Measurements from ENCODE around the gene UBE3C.
"Not testable (repeated sequence)": the region's sequence is repeated elsewhere in the genome, so short reads cannot be mapped to it uniquely, and the experiment has no call there.

UBE3C gene

DNA sequence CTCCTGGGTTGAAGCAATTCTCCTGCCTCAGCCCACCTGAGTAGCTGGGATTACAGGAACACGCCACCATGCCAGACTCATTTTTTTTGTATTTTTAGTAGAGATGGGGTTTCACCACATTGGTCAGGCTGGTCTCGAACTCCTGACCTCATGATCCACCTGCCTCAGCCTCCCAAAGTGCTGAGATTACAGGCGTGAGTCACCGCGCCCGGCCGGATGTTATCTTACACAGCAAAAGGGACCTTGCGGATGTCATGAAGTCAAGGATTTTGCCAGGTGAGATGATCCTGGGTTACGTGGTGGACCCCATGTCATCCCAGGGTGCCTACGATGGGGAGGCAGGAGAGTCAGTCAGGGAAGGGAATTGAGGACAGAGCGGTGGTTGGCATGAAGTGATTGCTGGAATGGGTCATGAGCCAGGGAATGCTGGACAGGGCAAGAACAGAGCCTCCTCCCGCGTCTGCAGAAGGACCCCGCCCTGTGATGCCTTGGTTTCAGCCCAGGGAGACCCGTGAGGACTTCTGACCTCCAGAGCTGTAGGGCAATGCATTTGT, 8.7 kb upstream of the UBE3C start:
- ChIA-PET CTCF (no interaction called here), POLR2A (no interaction called here)
- DNase-seq (ENCODE audit: low read depth, low spot score): no peak
- H3K4me3 ChIP-seq (ENCODE audit: low read depth, low read length): no peak overlapping the region
- TF ChIP-seq, protein P1, sequence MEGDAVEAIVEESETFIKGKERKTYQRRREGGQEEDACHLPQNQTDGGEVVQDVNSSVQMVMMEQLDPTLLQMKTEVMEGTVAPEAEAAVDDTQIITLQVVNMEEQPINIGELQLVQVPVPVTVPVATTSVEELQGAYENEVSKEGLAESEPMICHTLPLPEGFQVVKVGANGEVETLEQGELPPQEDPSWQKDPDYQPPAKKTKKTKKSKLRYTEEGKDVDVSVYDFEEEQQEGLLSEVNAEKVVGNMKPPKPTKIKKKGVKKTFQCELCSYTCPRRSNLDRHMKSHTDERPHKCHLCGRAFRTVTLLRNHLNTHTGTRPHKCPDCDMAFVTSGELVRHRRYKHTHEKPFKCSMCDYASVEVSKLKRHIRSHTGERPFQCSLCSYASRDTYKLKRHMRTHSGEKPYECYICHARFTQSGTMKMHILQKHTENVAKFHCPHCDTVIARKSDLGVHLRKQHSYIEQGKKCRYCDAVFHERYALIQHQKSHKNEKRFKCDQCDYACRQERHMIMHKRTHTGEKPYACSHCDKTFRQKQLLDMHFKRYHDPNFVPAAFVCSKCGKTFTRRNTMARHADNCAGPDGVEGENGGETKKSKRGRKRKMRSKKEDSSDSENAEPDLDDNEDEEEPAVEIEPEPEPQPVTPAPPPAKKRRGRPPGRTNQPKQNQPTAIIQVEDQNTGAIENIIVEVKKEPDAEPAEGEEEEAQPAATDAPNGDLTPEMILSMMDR (IDR thresholded peaks at IDR 0.05; ENCODE audit: insufficient read depth, low read length, missing control alignments): no peak

DNA sequence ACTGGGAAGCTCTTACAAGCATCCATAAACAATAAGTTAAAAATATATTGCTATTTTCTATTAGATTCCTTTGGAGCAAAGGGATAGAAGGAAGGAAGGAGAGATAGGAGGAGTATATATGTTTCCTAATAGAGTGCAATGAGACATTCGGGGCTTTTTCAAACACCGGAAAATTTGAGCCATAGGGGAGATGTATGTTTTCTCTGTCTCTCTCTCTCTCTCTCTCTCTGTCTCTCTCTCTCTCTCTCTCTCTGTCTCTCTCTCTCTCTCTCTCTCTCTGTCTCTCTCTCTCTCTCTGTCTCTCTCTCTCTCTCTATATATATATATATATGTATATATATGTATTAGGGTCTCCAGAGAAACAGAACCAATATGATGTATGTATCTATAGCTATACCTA, 7.9 kb upstream of the UBE3C start:
- H3K4me3 ChIP-seq (ENCODE audit: low read depth, low read length); POLR2A ChIA-PET; DNase-seq (ENCODE audit: low read depth, low spot score); CTCF ChIA-PET: not testable (repeated sequence)

DNA sequence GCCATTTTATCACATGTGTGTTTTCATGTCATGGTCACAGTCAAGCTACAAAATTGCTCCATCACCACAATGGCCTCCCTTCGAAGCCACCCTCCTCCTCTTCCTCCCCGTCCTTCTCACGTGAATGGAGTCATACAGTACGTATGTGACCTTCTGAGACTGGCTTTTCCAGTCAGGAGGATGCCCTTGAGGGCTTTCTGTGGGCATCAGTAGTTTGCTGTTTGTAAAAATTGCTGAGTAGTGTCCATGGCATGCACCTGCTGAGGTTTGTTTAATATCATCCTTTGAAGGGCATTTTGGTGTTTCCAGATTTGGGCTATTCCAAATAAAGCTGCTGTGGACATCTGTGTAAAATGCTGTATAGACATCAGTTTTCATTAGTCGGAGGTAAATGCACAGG, 5.9 kb upstream of the UBE3C start:
- no peak overlapping the region for H3K4me3 ChIP-seq (ENCODE audit: low read depth, low read length)
- DNase-seq (ENCODE audit: low read depth, low spot score): no peak
- TF ChIP-seq, protein P1 (IDR thresholded peaks at IDR 0.05; ENCODE audit: insufficient read depth, low read length, missing control alignments): no peak
- ChIA-PET CTCF (interaction anchor here (1.2 kb wide), 1 partner anchor 184 kb away, joined by 7 read pairs; the partner anchor contains the start of gene NOM1), POLR2A (no interaction called here)

DNA sequence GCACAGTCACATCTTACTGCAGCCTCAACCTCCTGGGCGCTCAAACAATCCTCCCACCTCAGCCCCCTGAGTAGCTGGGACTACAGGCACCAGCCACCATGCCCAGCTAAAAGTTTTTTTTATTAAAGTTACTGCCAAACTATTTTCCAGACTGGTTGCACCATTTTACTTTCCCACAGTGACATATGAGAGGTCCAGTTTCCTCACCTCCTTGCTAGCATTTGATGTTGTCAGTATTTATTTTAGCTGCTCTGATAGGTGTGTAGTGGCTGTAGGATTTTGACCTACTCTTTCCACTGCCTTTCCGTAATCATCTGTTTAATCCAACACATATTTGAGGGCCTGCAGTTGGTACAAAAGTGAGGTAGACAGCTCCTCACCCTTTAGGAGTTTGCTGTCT, 5.4 kb upstream of the UBE3C start:
- CTCF ChIA-PET: no interaction called here
- TF ChIP-seq, protein P1 (IDR thresholded peaks at IDR 0.05; ENCODE audit: insufficient read depth, low read length, missing control alignments): no peak
- POLR2A ChIA-PET: interaction anchor here (0.6 kb wide), 1 partner anchor 9 kb away, joined by 3 read pairs; no protein-coding TSS in a partner anchor
- DNase-seq (ENCODE audit: low read depth, low spot score): no peak
- no peak overlapping the region for H3K4me3 ChIP-seq (ENCODE audit: low read depth, low read length)

DNA sequence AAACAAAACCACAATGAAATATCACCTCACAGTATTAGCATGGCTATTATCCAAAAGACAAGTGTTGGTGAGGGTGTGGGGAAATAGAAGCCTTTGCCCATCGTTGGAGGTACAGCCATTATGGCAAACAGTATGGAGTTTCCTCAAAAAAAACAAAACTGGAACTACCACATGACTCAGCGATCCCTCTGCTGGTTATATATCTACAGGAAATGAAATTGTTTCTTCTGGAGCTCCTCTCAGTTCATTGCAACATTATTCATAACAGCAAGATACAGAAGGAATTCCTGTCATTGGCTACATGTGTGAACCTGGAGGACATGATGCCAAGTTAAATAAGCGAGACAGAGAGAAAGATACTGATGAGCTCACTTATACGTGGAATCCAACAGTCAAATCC, 2.4 kb upstream of the UBE3C start:
- no peak overlapping the region for H3K4me3 ChIP-seq (ENCODE audit: low read depth, low read length)
- DNase-seq (ENCODE audit: low read depth, low spot score): peak; percentile 76
- TF ChIP-seq, protein P1 (IDR thresholded peaks at IDR 0.05; ENCODE audit: insufficient read depth, low read length, missing control alignments): peak; percentile 25
- ChIA-PET CTCF (interaction anchor here (0.8 to 2.5 kb wide), 5 partner anchors 135 to 1562 kb away, joined by 3 to 8 read pairs (median 3); no protein-coding TSS in a partner anchor), POLR2A (interaction anchor here (0.6 to 1.1 kb wide), 2 partner anchors 151 to 200 kb away, joined by 3 read pairs; partner anchors contain the start of gene DNAJB6)

DNA sequence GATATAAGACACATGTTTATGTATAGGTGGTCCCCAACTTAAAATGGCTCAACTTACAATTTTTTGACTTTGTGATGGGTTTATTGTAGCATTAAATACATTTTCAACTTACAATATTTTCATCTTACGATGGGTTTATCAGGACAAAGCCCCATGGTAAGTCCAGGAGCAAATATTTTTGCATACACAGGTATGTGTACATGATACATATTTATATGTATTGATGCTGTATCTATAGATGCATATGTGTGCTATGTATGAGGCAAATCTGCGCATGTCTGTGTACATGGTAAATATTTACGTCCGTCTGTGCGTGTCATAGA, 664 bp upstream of the UBE3C start:
- POLR2A ChIA-PET: no interaction called here
- CTCF ChIA-PET: no interaction called here
- no peak for DNase-seq (ENCODE audit: low read depth, low spot score)
- TF ChIP-seq, protein P1 (IDR thresholded peaks at IDR 0.05; ENCODE audit: insufficient read depth, low read length, missing control alignments): no peak
- peak overlapping the region; percentile 63 for H3K4me3 ChIP-seq (ENCODE audit: low read depth, low read length)

DNA sequence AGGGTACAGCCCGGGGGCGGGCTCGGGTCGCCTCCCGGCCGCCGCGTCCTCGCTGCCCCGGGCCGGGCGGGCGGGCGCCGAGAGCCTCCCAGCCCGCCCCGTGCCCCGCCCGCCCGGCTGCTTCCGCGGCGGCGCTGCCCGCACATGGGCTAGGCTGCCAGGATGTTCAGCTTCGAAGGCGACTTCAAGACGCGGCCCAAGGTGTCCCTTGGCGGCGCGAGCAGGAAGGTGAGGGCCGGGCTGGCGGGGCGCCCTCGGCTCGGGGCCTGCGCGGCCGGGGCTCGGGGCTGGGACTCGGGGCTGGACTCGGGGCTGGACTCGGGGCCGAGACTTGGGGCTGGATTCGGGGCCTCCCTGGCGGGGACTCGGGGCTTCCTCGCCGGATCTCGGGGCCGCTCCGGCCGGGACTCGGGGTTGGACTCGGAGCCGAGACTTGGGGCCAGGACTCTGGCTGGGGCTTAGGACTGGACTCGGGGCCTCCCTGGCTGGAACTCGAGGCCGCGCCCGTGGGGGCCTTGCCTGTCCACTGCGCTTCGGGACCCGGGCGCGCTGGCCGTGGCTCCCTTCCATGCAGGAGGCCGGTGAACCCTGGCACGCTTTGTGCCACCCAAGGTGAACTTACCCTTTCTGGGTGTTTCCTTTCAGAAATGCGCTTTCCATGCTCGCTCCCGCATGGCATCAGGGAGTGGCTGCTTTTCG, 534 bp downstream of the UBE3C start:
- CTCF ChIA-PET: no interaction called here
- TF ChIP-seq, protein P1 (IDR thresholded peaks at IDR 0.05; ENCODE audit: insufficient read depth, low read length, missing control alignments): no peak
- DNase-seq (ENCODE audit: low read depth, low spot score): no peak
- peak overlapping the region; percentile 85 for H3K4me3 ChIP-seq (ENCODE audit: low read depth, low read length)
- POLR2A ChIA-PET: no interaction called here
